Adrenal gland (tissue), 5 donors: ENCODE results near the gene LMLN.

ENCODE experiments used
- POLR2A ChIP-seq, 2 donors: fragments of 450-650 bp; IDR thresholded peaks; one replicate each; pipeline ENCODE4 v1.6.1; 2017; ENCODE audit warnings: antibody characterized with exemption in 2 of 2, mild to moderate bottlenecking in 2 of 2, moderate library complexity in 1 of 2
- TF ChIP-seq, protein P1 (sequence below), 6 experiments: fragments of 450-650 bp in 4 of 6; fragments of 200-600 bp in 2 of 6; sonication (generic) in 1 of 6; IDR thresholded peaks; 1 replicate in 5 of 6; 2 replicates in 1 of 6; pipeline versions ENCODE4 v1.5.1 to v1.8.0; 2016 to 2021; ENCODE audit warnings: antibody characterized with exemption in 6 of 6, mild to moderate bottlenecking in 2 of 6, moderate library complexity in 1 of 6
- donor health status: DM: no; HTN: no; CAD: no.

DNA sequence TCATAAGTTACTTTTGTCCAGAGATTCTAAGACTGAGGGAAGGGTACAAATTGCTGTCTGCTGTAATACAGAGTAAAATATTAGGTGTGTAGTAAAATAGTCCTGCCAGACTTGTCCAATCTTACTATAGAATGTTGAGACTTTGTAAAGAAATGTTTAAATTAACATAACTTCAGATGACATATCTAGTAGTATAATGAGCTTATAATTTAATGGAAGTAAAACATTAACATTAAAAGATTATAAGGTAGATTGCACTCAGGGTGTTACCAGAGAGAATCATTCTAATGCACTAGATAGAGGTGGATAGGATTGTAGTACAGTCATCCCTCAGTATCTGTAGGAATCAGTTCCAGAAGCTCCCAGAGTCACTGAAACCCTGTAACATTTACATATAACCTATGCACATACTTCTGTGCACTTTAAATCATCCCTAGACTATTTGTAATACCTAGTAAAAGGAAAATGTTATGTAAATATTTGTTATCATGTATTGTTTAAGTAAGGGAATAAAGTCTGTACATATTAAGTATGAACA, 130.8 kb downstream of the LMLN start:
- TF ChIP-seq, protein P1, sequence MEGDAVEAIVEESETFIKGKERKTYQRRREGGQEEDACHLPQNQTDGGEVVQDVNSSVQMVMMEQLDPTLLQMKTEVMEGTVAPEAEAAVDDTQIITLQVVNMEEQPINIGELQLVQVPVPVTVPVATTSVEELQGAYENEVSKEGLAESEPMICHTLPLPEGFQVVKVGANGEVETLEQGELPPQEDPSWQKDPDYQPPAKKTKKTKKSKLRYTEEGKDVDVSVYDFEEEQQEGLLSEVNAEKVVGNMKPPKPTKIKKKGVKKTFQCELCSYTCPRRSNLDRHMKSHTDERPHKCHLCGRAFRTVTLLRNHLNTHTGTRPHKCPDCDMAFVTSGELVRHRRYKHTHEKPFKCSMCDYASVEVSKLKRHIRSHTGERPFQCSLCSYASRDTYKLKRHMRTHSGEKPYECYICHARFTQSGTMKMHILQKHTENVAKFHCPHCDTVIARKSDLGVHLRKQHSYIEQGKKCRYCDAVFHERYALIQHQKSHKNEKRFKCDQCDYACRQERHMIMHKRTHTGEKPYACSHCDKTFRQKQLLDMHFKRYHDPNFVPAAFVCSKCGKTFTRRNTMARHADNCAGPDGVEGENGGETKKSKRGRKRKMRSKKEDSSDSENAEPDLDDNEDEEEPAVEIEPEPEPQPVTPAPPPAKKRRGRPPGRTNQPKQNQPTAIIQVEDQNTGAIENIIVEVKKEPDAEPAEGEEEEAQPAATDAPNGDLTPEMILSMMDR (IDR thresholded peaks at IDR 0.05) = no peak
- no peak for TF ChIP-seq POLR2A (IDR thresholded peaks at IDR 0.05)
